GM18502 (cell line): Measurements from ENCODE around the gene INPP1.

Source experiments
- ATAC-seq: cut with Tn5 transposase; IDR thresholded peaks from one replicate; pipeline ENCODE4 v1.9.1; 2021; ENCODE audit warnings: mild to moderate bottlenecking; ENCODE audit not compliant: unreplicated experiment, poor library complexity

INPP1 gene

GRCh38 chr2:190405995-190406394, 62.6 kb downstream of the INPP1 start:
- no peak for ATAC-seq

- ATAC-seq = no peak
Measured at GRCh38 chr2:190406805-190407204, 63.4 kb downstream of the INPP1 start.

GRCh38 chr2:190407246-190407661, 63.9 kb downstream of the INPP1 start:
- no peak for ATAC-seq

- peak; percentile 65 for ATAC-seq
Measured at GRCh38 chr2:190407662-190408537, 64.5 kb downstream of the INPP1 start, which contains the start of gene MFSD6. Gene MFSD6 (plus strand): TSS chr2:190408355. CDS start chr2:190436030, 27,675 bp downstream.

- peak; percentile 66 for ATAC-seq
Measured at GRCh38 chr2:190408538-190409271, 65.3 kb downstream of the INPP1 start.

GRCh38 chr2:190409616-190410015, 66.2 kb downstream of the INPP1 start:
- ATAC-seq = no peak

GRCh38 chr2:190410166-190410565, 66.8 kb downstream of the INPP1 start:
- no peak for ATAC-seq

- ATAC-seq = no peak
Measured at GRCh38 chr2:190412966-190413365, 69.6 kb downstream of the INPP1 start.

- no peak for ATAC-seq
Measured at GRCh38 chr2:190413421-190413820, 70.0 kb downstream of the INPP1 start.

GRCh38 chr2:190415251-190415650, 71.9 kb downstream of the INPP1 start:
- no peak for ATAC-seq

- no peak for ATAC-seq
Measured at GRCh38 chr2:190415794-190416775, 72.7 kb downstream of the INPP1 start.

GRCh38 chr2:190417045-190417842, 73.9 kb downstream of the INPP1 start:
- no peak for ATAC-seq

GRCh38 chr2:190418727-190419126, 75.3 kb downstream of the INPP1 start:
- no peak for ATAC-seq

- no peak for ATAC-seq
Measured at GRCh38 chr2:190420801-190421200, 77.4 kb downstream of the INPP1 start.
